Fibroblast of mammary gland (primary cell): ENCODE results near the gene SPATA16.

Experiments
- DNase-seq: peaks from one replicate; pipeline ENCODE4 v3.0.0-alpha.2; 2010; ENCODE audit warnings: low read depth
- H3K4me3 ChIP-seq: 2 replicates; pipeline ENCODE4 v1.5.1; 2011; ENCODE audit warnings: low read depth, mild to moderate bottlenecking, low read length, moderate library complexity; ENCODE audit not compliant: control insufficient read depth
- CTCF ChIP-seq: conservative IDR thresholded peaks from 2 replicates; pipeline ENCODE4 v1.5.1; 2011; ENCODE audit warnings: low read depth, low read length, inconsistent platforms; ENCODE audit not compliant: control insufficient read depth, insufficient read depth

The SPATA16 gene

GRCh38 chr3:173045770-173046382, 95.2 kb downstream of the SPATA16 start:
- peak; percentile 8 for DNase-seq
- no peak overlapping the region for H3K4me3 ChIP-seq
- peak; percentile 27 for TF ChIP-seq CTCF

GRCh38 chr3:173044998-173045397, 96.0 kb downstream of the SPATA16 start:
- H3K4me3 ChIP-seq, result no peak overlapping the region
- no peak for DNase-seq
- TF ChIP-seq CTCF, result no peak

GRCh38 chr3:173043757-173044156, 97.3 kb downstream of the SPATA16 start:
- no peak overlapping the region for H3K4me3 ChIP-seq
- TF ChIP-seq CTCF, result no peak
- no peak for DNase-seq

GRCh38 chr3:173038484-173038871, 102.6 kb downstream of the SPATA16 start:
- no peak overlapping the region for H3K4me3 ChIP-seq
- no peak for TF ChIP-seq CTCF
- DNase-seq, result no peak

- TF ChIP-seq CTCF, result no peak
- no peak for DNase-seq
- no peak overlapping the region for H3K4me3 ChIP-seq
These were observed 103.1 kb downstream of the SPATA16 start for GRCh38 chr3:173037840-173038483.

GRCh38 chr3:173030273-173030672, 110.8 kb downstream of the SPATA16 start:
- TF ChIP-seq CTCF, result no peak
- DNase-seq, result no peak
- H3K4me3 ChIP-seq, result no peak overlapping the region
